NCI-H2196 treated with DMSO at 0.1 percent for 48 hours (cell line): ENCODE results near the gene TTLL8.
A peak's percentile ranks its signal among the peaks of the same experiment; 100 is the strongest.

Experiments
- DNase-seq: peaks from one replicate; lab custom pipeline; 2025; ENCODE audit not compliant: unreplicated experiment; lab: John Stamatoyannopoulos, UW

Gene TTLL8

GRCh38 chr22:50045211-50046018 lies 12.7 kb downstream of the TTLL8 start:
- no peak for DNase-seq

DNA sequence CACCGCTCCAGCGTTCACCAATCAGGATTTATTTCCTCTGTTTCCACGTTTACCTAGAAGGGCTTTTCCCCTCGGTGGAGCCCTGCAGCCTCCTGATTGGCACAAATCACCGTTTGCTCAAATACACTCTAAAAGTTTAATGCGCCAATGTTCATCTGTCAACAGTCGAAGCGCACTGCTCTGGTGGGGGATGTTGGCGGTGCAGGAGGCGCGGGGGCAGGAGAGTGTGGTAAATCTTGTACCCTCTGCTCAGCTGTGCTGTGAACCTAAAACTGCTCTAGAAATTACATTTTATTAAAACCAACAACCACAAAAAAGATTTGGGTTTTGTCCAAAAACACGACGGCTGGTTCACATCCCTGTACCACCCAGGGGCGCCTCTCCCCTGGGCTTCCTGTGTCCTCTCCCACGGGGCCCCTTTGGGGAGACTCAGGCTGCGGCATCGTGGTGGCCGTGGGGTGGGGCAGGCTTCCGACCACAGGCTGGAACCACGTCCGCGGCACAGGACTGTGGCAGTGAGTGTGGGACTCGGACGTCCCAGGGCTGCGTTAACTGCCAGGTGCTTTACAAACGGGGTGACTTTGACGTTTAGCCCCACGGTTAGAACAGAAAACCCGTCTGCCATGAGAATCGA lies 13.5 kb downstream of the TTLL8 start:
- no peak for DNase-seq

- DNase-seq, result no peak
Observed at GRCh38 chr22:50041361-50042065, 16.6 kb downstream of the TTLL8 start.

- no peak for DNase-seq
Observed at GRCh38 chr22:50040717-50041116, 17.4 kb downstream of the TTLL8 start.

DNA sequence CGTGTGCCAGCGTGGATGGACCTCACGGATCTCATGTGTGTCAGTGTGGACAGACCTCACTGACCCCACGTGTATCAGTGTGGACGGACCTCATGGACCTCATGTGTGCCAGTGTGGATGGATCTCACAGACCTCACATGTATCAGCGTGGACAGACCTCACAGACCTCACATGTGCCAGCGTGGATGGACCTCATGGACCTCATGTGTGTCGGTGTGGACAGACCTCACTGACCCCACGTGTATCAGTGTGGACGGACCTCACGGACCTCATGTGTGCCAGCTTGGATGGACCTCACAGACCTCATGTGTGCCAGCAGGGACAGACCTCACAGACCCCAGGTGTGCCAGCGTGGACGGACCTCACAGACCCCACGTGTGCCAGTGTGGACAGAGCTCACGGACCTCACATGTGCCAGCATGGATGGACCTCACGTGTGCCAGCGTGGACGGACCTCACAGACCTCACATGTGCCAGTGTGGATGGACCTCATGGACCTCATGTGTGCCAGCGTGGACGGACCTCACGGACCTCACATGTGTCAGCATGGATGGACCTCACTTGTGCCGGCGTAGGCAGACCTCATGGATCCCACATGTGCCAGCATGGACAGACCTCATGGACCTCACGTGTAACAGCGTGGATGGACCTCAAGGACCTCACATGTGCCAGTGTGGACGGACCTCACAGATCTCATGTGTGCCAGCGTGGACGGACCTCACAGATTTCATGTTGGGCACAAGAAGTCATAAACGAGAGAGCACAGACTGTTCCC lies 18.2 kb downstream of the TTLL8 start:
- DNase-seq, result no peak

DNA sequence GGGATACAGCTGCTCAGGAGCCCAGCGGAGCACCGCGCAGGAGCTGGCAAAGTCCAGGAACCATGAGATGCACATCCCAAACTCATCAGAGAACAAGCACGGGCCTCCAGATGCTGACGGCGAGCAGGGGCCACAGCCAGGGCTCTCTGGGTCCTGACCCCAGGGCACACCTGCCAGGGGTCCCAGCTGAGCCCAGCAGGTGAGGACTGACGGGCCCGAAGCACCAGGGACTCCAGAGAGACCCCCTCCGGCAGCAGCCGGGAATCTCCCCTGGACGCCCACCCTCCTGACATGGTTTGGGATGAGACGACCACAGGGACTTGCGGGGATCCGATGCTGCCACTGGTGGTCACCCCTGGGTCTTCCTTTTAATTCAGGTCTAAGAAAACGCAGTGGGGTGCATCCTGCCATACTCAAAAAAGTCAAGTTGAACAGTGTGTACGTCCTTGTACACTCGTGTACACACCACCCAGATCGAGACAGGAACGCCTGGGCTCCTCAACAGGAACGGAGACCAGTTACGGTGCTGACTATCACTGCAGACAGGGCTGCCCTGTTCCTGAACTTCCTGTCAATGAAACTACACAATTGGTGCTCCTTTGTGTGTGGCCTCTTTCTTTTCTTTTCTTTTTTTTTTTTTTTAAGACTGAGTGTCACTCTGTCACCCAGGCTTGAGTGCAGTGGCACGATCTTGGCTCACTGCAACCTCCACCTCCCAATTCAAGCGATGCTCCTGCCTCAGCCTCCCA lies 21.9 kb downstream of the TTLL8 start:
- no peak for DNase-seq

DNA sequence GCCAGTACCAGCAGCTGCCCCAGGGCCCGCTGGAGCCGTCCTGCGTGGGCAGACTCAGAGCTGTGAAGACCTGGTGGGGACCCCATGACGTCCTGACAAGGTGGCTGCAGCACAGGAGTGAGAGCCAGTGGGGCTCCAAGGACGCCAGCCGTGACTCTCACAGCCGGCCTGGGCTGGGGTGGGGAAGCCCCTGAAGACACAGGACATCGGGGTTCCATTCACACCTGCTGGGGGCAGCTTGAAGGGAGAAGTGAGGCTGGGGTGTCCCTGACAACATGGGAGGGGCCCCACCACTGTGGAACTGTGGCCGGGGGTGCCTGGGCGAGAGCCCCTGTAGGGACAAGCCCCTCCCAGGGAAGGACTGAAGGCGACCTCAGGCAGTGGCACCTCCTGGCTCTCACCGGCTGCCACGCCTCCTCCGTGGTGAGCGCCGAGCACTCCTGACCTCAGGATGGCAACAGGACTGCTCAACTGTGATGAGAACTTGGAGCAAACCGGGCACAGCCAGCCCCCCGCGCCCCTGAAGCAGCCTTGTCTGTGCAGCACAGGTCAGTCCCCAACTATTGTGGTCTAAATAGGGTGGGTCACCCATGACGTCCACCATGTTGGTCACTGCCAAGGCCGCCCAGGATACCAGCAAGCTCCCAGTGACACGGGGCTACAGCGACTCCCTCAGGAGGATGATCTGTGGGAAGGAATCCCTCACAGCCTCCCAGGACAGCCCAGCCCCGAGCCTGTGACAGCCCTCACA lies 22.8 kb downstream of the TTLL8 start:
- DNase-seq, result no peak

DNA sequence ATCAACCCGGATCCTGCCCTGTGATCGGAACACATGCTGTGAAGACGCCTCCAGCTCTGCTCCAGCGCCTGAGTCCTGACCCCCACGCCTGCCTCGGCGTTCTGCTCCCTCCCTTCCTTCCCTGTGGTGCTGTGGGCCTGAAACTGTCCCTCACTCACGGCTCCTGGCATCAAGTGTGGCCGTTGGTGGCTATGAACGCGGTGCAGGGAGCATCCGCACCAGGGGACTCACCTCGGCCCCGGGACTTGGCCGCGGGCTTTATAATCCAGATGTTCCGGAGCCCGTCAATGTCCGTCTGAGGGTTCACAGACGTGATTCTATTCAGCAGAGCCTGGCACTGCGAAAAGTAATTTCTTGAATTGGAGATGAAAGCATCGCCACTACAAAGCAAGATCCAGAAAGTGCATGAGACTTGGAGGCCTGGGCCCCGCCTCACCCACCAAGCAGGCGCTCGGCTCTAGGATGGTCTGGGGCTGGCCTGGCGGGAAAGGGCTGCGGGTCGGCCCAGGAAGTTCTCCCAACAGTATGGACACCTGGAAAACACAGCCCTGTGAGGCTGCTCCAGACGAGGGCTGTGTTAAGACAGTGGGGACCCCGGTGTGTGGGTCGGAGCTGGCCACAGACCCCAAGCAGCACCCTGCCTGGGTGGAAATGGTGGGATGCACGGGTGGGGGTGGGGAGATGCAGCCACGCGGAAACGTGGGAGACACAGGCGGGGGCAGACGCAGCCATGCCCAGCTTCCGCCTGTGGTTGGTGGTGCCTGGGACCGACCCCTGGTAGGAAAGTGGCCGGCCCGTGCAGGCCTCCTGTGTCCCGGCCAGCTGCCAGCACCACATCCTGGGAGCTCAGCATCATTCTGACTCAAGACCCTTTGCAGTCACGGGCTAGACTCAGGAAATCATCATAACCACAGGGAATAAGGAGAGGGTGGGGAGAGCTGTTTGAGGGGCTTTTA lies 23.7 kb downstream of the TTLL8 start:
- DNase-seq, result no peak

DNA sequence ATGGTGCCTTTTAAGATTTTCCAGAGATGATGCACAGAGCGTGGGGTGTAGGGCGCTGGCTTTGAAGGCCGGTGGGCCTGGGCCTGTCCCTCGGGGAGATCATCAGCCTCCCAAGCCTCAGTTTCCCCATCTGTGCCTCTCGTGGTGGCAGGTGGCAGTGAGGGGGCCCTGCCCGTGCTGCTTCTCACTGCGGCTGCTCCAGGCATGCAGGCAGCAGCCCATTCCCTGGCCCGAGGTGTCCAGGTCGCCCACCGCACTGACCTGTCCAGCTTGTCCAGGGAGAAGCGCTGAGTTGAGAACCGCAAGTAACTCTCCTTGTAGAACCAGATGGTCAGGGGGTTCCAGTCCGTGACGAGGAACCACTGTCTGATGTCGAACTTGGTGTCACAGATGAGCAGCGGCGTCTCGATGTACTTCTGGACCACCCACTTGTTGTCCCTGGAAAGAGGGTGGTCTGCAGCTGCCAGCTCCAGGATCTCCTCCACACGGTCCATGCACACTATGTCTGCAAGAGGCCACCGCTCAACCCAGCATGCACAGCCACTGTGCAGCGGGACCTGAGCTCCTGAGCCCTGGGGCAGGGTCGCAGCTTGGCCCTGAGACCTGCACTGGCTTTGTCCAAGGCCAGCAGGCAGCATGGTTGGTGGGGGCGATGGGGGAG lies 25.0 kb downstream of the TTLL8 start:
- no peak for DNase-seq

DNA sequence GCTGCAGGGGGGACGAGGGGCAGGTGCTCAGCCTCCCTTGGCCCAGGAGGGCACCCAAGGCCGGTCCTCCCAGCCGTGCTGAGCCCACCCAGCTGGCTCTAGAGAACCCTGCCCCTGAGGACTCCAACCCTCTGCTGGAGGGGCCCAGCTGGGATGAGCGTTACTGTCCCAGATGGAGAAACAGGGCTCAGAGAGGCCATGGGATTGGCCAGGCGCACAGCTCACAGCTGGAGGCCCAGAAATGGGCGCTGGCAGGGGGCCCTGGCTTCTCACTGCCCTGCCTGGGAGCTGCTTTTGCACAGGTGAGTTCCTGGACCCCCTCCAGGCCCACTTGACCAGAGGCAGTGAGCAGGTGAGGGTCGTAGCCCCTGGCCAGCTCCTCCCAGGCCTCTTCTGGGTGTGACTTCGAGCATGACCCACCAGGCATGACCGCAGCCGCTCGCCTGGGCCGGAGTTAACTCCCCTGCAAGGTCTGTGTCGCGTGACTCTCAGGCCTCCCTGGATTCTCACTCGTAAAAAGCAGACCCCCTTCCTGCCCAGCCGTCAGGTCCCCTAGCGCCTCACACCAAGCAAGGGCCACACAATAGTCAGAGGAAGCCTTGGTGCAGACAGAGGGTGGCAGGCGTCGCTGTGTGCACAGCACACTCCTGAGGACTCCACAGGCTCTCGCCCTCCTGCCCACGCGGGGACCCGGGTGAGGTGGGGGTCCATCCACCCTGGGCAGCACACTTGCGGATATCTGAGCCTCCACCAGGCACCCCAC lies 25.8 kb downstream of the TTLL8 start:
- DNase-seq, result no peak

DNA sequence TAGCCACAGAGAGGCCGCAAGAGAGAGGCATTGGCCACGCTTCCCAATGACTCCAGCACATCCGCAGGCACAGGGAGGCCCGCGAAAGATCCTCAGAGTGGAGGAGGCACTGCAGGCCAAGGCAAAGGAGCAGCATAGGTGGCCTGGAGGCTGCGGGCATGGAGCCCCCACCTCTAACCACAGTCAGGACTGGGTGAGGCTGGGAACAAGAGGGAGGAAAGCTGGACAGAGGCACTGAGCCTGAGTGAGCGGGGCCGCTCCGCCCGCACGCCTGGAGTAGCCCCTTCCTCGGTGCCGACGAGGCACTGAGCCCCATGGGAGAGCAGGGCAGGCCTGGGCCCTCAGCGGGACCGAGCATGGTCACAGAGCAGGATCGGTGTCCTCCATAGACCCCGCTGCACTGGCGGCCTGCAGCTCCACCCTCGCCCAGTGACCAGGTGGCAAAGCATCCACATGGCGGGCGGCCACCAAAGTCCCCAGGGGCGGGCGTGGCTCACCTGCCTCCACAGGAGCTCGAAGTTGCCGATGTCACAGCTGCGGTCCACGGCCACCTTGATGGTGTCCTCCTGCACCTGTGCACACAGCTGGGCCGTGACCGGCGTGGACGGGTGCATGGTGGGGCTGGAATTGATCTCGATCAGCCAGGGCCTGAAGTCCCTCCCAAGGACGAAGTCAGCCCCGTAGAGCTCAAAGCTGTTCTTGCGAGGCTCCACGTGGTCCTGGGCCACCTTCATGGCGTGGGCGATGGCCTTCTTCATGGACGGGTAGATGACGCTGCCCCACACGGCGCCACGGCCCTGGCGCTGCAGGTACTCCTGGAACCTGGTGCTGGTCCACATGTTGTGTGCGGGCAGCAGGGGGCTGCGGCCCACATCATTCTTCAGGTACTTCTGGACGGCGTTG lies 26.7 kb downstream of the TTLL8 start:
- no peak for DNase-seq

DNA sequence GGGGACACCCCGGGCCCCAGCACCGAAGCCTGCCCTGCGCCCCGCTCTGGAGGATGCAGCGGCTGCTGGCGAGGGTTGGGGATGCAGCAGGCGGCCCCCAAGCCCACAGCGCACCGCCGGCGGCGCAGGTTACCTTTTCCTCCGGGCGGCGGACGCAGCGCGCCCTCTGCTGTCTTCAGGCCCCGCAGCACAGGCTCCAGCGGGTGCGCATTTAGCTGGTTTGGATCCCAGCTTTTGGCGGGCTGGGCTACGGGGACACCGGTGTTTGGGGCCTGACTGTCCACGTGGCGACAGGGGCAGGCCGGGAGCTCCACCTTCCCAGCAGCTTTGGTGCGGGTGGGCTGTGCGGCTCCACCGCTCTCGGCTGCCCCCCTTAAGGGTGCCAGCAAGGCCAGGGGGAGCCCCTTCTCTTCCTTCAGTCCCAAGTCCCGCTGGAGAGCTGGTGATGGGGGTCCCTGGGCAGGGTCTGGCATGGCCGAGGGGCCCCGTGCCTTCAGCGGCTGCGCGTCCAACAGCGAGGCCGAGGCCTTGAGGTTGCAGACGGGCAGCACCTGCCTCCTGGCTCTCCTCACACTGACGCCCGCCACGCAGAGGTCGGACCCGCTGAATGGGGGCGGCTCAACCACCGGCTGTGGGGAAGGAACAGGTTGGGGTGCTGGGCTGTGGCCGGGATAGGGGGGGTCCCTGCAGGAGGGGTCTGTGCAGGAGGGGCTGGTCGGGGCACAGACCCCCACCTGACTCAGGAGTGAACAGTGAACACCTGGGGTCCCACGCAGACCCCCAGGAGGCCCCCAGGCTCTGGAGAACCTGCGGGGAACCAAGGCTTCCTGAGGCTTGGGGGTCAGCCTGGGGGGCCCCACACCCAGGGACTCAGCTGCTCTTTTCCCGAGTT lies 27.6 kb downstream of the TTLL8 start:
- DNase-seq, result peak; percentile 56

DNA sequence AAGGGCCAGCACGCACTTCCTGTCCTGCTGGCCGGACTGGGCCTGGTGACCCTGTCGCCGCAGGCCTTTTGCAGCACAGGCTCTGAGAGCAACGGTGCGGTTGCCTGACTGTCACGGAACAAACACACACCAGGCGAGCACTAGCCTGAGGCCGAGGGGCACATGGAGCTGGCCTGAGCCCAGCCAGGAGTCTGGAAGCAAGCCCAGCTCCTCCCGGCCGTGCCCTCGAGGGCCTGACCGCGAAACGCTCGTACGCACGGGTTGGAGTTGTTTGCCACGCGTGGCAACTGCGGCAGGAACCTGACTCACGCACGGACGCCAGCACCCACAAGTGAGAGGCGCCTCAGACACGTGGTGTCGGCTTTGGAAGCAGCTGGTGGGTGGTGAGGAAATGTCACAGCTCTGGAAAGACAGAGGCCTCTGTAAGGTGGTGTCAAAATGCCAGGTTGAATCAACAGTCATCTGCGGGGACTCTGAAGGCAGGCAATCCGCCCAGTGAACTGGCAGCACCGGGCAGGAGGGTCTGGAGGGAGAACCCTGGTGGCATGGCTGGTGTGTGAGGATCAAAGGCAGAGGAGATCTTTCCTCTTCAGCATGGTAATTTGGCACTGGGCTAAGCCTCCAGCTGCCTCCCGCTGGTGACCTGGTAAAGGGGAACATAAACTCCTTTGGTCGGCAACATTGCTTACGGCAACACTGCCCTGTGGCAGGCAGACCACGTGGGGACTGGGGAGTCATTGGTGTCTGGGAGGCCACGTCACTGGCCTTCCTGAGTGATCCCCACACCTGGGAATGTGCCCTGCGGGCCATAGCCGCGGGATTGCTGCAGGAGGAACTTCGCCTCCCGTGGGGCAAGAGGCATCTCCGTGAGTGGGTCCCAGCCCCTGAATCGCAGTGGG lies 30.2 kb downstream of the TTLL8 start:
- peak; percentile 44 for DNase-seq

DNA sequence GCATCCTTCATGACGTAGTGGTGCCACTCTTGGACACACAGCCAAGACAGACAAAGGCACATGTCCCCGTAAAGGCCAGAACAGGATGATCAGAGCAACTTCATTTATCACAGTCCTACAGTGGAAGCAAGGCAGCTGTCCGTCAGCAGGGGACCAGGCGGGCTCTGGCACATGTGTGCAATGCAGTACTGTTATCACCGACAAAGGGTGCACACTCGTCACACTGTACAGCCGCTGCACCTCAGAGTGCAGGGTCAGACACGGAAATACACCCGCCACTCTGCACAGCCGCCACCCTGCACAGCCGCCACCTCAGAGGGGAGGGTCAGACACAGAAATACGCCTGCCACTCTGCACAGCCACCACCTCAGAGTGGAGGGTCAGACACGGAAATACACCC lies 32.1 kb downstream of the TTLL8 start:
- DNase-seq, result no peak
